PC-3 (cell line): ENCODE results near the gene SSTR5. TPM values are rescaled to one million over a fixed set of nuclear protein-coding genes. Genes with fewer than 3 reads are reported as not detected.
A peak's percentile ranks its signal among the peaks of the same experiment; 100 is the strongest.

Experiments
- ATAC-seq: fragments of 200-7000 bp; cut with Tn5 transposase; 2 replicates; pipeline ENCODE4 v1.9.1; 2020; ENCODE audit warnings: mild to moderate bottlenecking, moderate library complexity
- BruUV-seq: library from RNA; stranded (reverse); fragments of 400-500 nt; replicated peaks from 2 replicates; lab custom pipeline; 2021; lab: Mats Ljungman, UMichigan
- CTCF ChIA-PET: fragments of 300-600 bp; sonication (Branson Sonifier 250); formaldehyde crosslinking; loops from one replicate; lab custom pipeline; 2022; ENCODE audit warnings: antibody characterized with exemption; lab: Charles Lee
- POLR2A ChIA-PET: fragments of 300-600 bp; sonication (Branson Sonifier 250); formaldehyde crosslinking; loops from one replicate; lab custom pipeline; 2022; ENCODE audit warnings: antibody characterized with exemption; ENCODE audit not compliant: unreplicated experiment; lab: Charles Lee
- DNase-seq: peaks from one replicate; pipeline ENCODE4 v3.0.0-alpha.2; 2015
- H2AFZ ChIP-seq: fragments of 300-600 bp; sonication (generic); 2 replicates; pipeline ENCODE4 v1.6.0; 2016; ENCODE audit warnings: antibody characterized with exemption, low read length
- H3F3A ChIP-seq: fragments of 300-600 bp; sonication (generic); one replicate; pipeline ENCODE4 v1.6.0; 2017; ENCODE audit warnings: antibody characterized with exemption, low read length, control low read depth, mild to moderate bottlenecking; ENCODE audit not compliant: unreplicated experiment
- H3K27ac ChIP-seq: fragments of 300-600 bp; sonication (generic); 2 replicates; pipeline ENCODE4 v1.5.1; 2016; ENCODE audit warnings: mild to moderate bottlenecking, low read length
- H3K27me3 ChIP-seq: fragments of 300-600 bp; sonication (generic); 2 replicates; pipeline ENCODE4 v1.6.1; 2016; ENCODE audit warnings: low read length, mixed read lengths
- H3K36me3 ChIP-seq: fragments of 300-600 bp; sonication (generic); 2 replicates; pipeline ENCODE4 v1.6.1; 2016; ENCODE audit warnings: low read depth, mixed run types, low read length, mixed read lengths
- H3K4me1 ChIP-seq: fragments of 300-600 bp; sonication (generic); 2 replicates; pipeline ENCODE4 v1.5.1; 2016; ENCODE audit warnings: low read length; ENCODE audit not compliant: insufficient read depth
- H3K4me2 ChIP-seq: fragments of 300-600 bp; sonication (generic); 2 replicates; pipeline ENCODE4 v1.6.0; 2016; ENCODE audit warnings: low read length
- H3K4me3 ChIP-seq: fragments of 300-600 bp; sonication (generic); 2 replicates; pipeline ENCODE4 v1.5.1; 2016; ENCODE audit warnings: mild to moderate bottlenecking, low read length, mixed read lengths
- H3K79me2 ChIP-seq: fragments of 300-600 bp; sonication (generic); 2 replicates; pipeline ENCODE4 v1.6.1; 2017; ENCODE audit warnings: low read length, mixed read lengths
- H3K9ac ChIP-seq: fragments of 300-600 bp; sonication (generic); 2 replicates; pipeline ENCODE4 v1.6.0; 2016; ENCODE audit warnings: mild to moderate bottlenecking, low read length
- H3K9me2 ChIP-seq: fragments of 300-600 bp; sonication (generic); replicated peaks from 2 replicates; pipeline ENCODE4 v1.6.1; 2016; ENCODE audit warnings: mixed run types, low read length, mixed read lengths
- H3K9me3 ChIP-seq: fragments of 300-600 bp; sonication (generic); 2 replicates; pipeline ENCODE4 v1.6.1; 2016; ENCODE audit warnings: low read length, mixed read lengths
- H4K20me1 ChIP-seq: fragments of 300-600 bp; sonication (generic); 2 replicates; pipeline ENCODE4 v1.6.1; 2016; ENCODE audit warnings: low read length, mixed read lengths
- EZH2 ChIP-seq: fragments of 300-600 bp; sonication (generic); IDR thresholded peaks from one replicate; pipeline ENCODE4 v1.6.1; 2017; ENCODE audit warnings: antibody characterized with exemption, mild to moderate bottlenecking, low read length; ENCODE audit not compliant: unreplicated experiment
- EZH2phosphoT487 ChIP-seq: fragments of 300-600 bp; sonication (generic); IDR thresholded peaks from 2 replicates; pipeline ENCODE4 v1.6.1; 2018; ENCODE audit warnings: mild to moderate bottlenecking, antibody characterized with exemption, low read length, borderline replicate concordance
- intact Hi-C: fragments of 100-400 bp; cut with micrococcal nuclease; formaldehyde crosslinking; loops from 2 replicates; pipeline ENCODE4 v1.9.0; 2023
- total RNA-seq: library from RNA; depleted of rRNA; stranded (reverse); fragments of >200 nt; gene quantifications from 2 replicates; pipeline ENCODE4 v1.2.3, GENCODE V29; 2014
- TF ChIP-seq, protein P1 (sequence below): fragments of 300-600 bp; sonication (generic); conservative IDR thresholded peaks from 2 replicates; pipeline ENCODE4 v1.5.1; 2017; ENCODE audit warnings: antibody characterized with exemption, low read depth, mild to moderate bottlenecking, low read length

The SSTR5 gene
- total RNA-seq, 1 experiment from 2014 or later = 0.51 TPM

DNA sequence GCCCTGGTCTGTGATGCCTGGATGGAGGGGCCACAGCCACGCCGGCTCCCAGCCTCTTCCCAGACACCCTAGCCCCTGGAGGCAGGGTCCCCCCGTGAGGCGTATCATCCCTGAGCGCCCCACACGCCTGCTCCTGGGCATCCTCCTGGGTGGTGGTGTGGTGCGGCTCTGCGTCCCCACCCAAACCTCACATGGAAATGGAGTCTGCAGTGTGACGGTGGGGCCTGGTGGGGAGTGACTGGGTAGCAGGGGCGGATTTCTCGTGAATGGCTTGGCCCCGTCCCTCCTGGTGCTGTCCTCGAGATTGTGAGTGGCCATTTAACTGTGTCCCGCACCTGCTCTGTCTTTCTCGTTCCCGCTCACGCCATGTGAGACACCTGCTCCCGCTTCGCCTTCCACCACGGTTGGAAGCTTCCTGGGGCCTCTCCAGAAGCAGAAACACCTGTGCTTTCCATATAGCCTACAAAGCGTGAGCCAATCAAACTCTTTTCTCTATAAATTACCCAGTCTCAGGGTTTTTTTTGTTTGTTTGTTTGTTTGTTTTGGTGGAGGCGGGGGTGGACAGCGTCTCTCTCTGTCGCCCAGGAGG is 5.9 kb upstream of the SSTR5 start:
- no peaks in the 10 kb centered on the region for H3F3A ChIP-seq
- ChIA-PET POLR2A (no interaction called here), CTCF (no interaction called here)
- H3K9ac ChIP-seq = no peak overlapping the region
- H2AFZ ChIP-seq = no peak overlapping the region
- intact Hi-C loops = no loop called here
- DNase-seq (no peak), ATAC-seq (peak; percentile 1; the same call in 1 of the 2 replicates)
- H3K4me1 ChIP-seq = no peaks in the 10 kb centered on the region
- no peak overlapping the region for H3K27ac ChIP-seq
- no peaks in the 10 kb centered on the region; the same call in 1 of the 2 replicates for H3K27me3 ChIP-seq
- no peaks in the 10 kb centered on the region for H3K79me2 ChIP-seq
- no peak overlapping the region for H3K4me3 ChIP-seq
- TF ChIP-seq EZH2 (no peak), EZH2phosphoT487 (no peak)
- TF ChIP-seq, protein P1, sequence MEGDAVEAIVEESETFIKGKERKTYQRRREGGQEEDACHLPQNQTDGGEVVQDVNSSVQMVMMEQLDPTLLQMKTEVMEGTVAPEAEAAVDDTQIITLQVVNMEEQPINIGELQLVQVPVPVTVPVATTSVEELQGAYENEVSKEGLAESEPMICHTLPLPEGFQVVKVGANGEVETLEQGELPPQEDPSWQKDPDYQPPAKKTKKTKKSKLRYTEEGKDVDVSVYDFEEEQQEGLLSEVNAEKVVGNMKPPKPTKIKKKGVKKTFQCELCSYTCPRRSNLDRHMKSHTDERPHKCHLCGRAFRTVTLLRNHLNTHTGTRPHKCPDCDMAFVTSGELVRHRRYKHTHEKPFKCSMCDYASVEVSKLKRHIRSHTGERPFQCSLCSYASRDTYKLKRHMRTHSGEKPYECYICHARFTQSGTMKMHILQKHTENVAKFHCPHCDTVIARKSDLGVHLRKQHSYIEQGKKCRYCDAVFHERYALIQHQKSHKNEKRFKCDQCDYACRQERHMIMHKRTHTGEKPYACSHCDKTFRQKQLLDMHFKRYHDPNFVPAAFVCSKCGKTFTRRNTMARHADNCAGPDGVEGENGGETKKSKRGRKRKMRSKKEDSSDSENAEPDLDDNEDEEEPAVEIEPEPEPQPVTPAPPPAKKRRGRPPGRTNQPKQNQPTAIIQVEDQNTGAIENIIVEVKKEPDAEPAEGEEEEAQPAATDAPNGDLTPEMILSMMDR = no peak
- no peaks in the 10 kb centered on the region for H4K20me1 ChIP-seq
- H3K9me2 ChIP-seq = no peaks in the 10 kb centered on the region
- no TSS peak for BruUV-seq
- no peaks in the 10 kb centered on the region for H3K36me3 ChIP-seq
- no peaks in the 10 kb centered on the region for H3K9me3 ChIP-seq
- H3K4me2 ChIP-seq = no peak overlapping the region

- no peaks in the 10 kb centered on the region for H3F3A ChIP-seq
- H3K9me2 ChIP-seq = no peaks in the 10 kb centered on the region
- POLR2A ChIA-PET = no interaction called here
- H2AFZ ChIP-seq = no peak overlapping the region
- no peaks in the 10 kb centered on the region for H3K79me2 ChIP-seq
- H3K27ac ChIP-seq = no peak overlapping the region
- H3K4me1 ChIP-seq = no peaks in the 10 kb centered on the region
- H3K4me3 ChIP-seq = no peak overlapping the region
- TF ChIP-seq, protein P1 = no peak
- TF ChIP-seq EZH2 = no peak
- no peak for TF ChIP-seq EZH2phosphoT487
- H3K9me3 ChIP-seq = no peaks in the 10 kb centered on the region
- no TSS peak for BruUV-seq
- H3K27me3 ChIP-seq = no peaks in the 10 kb centered on the region; the same call in 1 of the 2 replicates
- intact Hi-C loops = no loop called here
- no peak overlapping the region for H3K4me2 ChIP-seq
- no peaks in the 10 kb centered on the region for H3K36me3 ChIP-seq
- no peak for DNase-seq
- ATAC-seq = no peak
- no peaks in the 10 kb centered on the region for H4K20me1 ChIP-seq
- H3K9ac ChIP-seq = no peak overlapping the region
- CTCF ChIA-PET = no interaction called here
Measured at GRCh38 chr16:1067629-1068028, 4.9 kb upstream of the SSTR5 start.

DNA sequence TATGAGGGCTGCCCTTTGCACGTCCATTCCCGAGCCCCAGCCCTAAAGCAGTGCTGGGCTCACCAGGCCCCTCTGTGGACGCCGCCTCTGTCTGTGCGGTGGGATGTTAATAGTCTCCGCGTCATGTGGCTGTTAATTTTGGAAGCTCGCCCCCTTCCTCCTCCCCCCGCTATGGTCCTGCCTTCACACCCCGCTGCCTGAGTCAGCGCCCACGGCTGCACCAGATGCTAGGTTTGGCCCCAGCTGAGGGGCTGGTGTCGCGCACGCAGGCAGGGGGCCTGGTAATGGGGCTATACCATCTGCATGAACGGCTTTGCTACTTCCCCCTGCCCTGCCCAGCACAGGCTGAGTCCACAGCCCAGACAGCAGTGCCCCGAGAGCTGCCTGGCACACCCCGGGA is 4.1 kb upstream of the SSTR5 start:
- no peaks in the 10 kb centered on the region for H3K36me3 ChIP-seq
- H3K4me1 ChIP-seq = no peaks in the 10 kb centered on the region
- no peak overlapping the region for H3K27ac ChIP-seq
- no peaks in the 10 kb centered on the region for H3K79me2 ChIP-seq
- DNase-seq (no peak), ATAC-seq (no peak)
- TF ChIP-seq, protein P1 = no peak
- TF ChIP-seq EZH2phosphoT487 = no peak
- TF ChIP-seq EZH2 = no peak
- H3K4me3 ChIP-seq = no peak overlapping the region
- no peaks in the 10 kb centered on the region; the same call in 1 of the 2 replicates for H3K27me3 ChIP-seq
- H3F3A ChIP-seq = no peaks in the 10 kb centered on the region
- intact Hi-C loops = no loop called here
- POLR2A ChIA-PET = no interaction called here
- H3K9ac ChIP-seq = no peak overlapping the region
- BruUV-seq = no TSS peak
- no peak overlapping the region for H3K4me2 ChIP-seq
- H3K9me3 ChIP-seq = no peaks in the 10 kb centered on the region
- CTCF ChIA-PET = no interaction called here
- H3K9me2 ChIP-seq = no peaks in the 10 kb centered on the region
- no peaks in the 10 kb centered on the region for H4K20me1 ChIP-seq
- H2AFZ ChIP-seq = no peak overlapping the region
